A549 (cell line): Measurements from ENCODE around the gene DSCAM. TPM values are rescaled to one million over a fixed set of nuclear protein-coding genes. Genes with fewer than 3 reads are reported as not detected.

ENCODE experiments used
- ATAC-seq, 2 experiments: fragments of 200-7000 bp in 1 of 2; fragments of >200 bp in 1 of 2; cut with Nextera tagmentation in 1 of 2; cut with Tn5 transposase in 1 of 2; 3 replicates each; pipeline versions ENCODE4 v1.8.0 to v1.9.1; 2018 to 2020; ENCODE audit warnings: mild to moderate bottlenecking in 1 of 2, moderate library complexity in 1 of 2
- CTCF ChIA-PET: fragments of 300-600 bp; sonication (Branson Sonifier 250); formaldehyde crosslinking; extraction: SDS; loops from one replicate; lab custom pipeline; 2021; ENCODE audit warnings: antibody characterized with exemption, inconsistent platforms; lab: Yijun Ruan, JAX
- POLR2A ChIA-PET: fragments of 350-600 bp; formaldehyde crosslinking; extraction: SDS; loops from one replicate; lab custom pipeline; 2021; ENCODE audit warnings: antibody characterized with exemption, inconsistent platforms; lab: Yijun Ruan, JAX
- DNase-seq, 2 experiments: peaks; one replicate each; pipeline versions ENCODE4 v3.0.0 to v3.0.0-alpha.2; 2011 to 2016; ENCODE audit warnings: low read depth in 1 of 2, low spot score in 1 of 2
- FAIRE-seq: peaks from 2 replicates; lab custom pipeline; 2011; peaks lifted over from hg19 to GRCh38; lab: Jason Lieb, UNC
- H3K27ac ChIP-seq, 2 experiments: fragments of >200 bp; sonication (Bioruptor Twin); formaldehyde crosslinking; 3 replicates each; pipeline ENCODE4 v1.5.1; 2016 to 2017
- H3K4me1 ChIP-seq: fragments of >200 bp; sonication (Bioruptor Twin); formaldehyde crosslinking; 3 replicates; pipeline ENCODE4 v1.6.1; 2016
- H3K4me2 ChIP-seq: fragments of >200 bp; sonication (Bioruptor Twin); formaldehyde crosslinking; 3 replicates; pipeline ENCODE4 v1.6.1; 2016
- H3K4me3 ChIP-seq: fragments of >200 bp; sonication (Bioruptor Twin); formaldehyde crosslinking; 3 replicates; pipeline ENCODE4 v1.5.1; 2016
- H3K9me3 ChIP-seq: fragments of >200 bp; sonication (Bioruptor Twin); formaldehyde crosslinking; 3 replicates; pipeline ENCODE4 v1.6.1; 2016
- BCL3 ChIP-seq: fragments of >200 bp; sonication (Bioruptor Twin); formaldehyde crosslinking; IDR thresholded peaks from 3 replicates; pipeline ENCODE4 v1.6.1; 2016
- CBX2 ChIP-seq: fragments of 200-600 bp; sonication (generic); IDR thresholded peaks from 2 replicates; pipeline ENCODE4 v1.6.1; 2016; ENCODE audit warnings: low read depth, mild to moderate bottlenecking, borderline replicate concordance
- CBX8 ChIP-seq: fragments of 200-600 bp; sonication (generic); IDR thresholded peaks from 2 replicates; pipeline ENCODE4 v1.6.1; 2016
- CEBPB ChIP-seq, 2 experiments: fragments of >200 bp in 1 of 2; sonication (Bioruptor Twin) in 1 of 2; formaldehyde crosslinking in 1 of 2; IDR thresholded peaks; 2 replicates each; pipeline ENCODE4 v1.6.1; 2012 to 2016
- CTCF ChIP-seq: fragments of >200 bp; sonication (Bioruptor Twin); formaldehyde crosslinking; IDR thresholded peaks from 3 replicates; pipeline ENCODE4 v1.5.1; 2016
- EHF ChIP-seq: fragments of 250-450 bp; sonication (Bioruptor Pico); IDR thresholded peaks from 2 replicates; pipeline ENCODE4 v1.5.0; 2020; ENCODE audit warnings: mild to moderate bottlenecking
- EHMT2 ChIP-seq: fragments of 200-600 bp; sonication (generic); IDR thresholded peaks from 2 replicates; pipeline ENCODE4 v1.6.1; 2016; ENCODE audit warnings: antibody characterized with exemption, low read depth, mild to moderate bottlenecking, moderate library complexity
- ESRRA ChIP-seq: fragments of 150-350 bp; IDR thresholded peaks from 2 replicates; pipeline ENCODE4 v1.6.1; 2014; ENCODE audit warnings: mild to moderate bottlenecking, low read length, borderline replicate concordance
- FOSB ChIP-seq: fragments of 250-450 bp; sonication (Bioruptor Pico); IDR thresholded peaks from 2 replicates; pipeline ENCODE4 v1.5.0; 2020; ENCODE audit warnings: mild to moderate bottlenecking, moderate library complexity
- FOXS1 ChIP-seq: fragments of 250-450 bp; sonication (Bioruptor Pico); IDR thresholded peaks from 2 replicates; pipeline ENCODE4 v1.5.0; 2020; ENCODE audit warnings: mild to moderate bottlenecking, moderate library complexity
- GATA3 ChIP-seq: IDR thresholded peaks from 2 replicates; pipeline ENCODE4 v1.6.1; 2012; ENCODE audit warnings: borderline replicate concordance
- HDAC2 ChIP-seq: fragments of 200-600 bp; sonication (generic); IDR thresholded peaks from 2 replicates; pipeline ENCODE4 v1.6.1; 2016
- HMGXB4 ChIP-seq: fragments of 250-450 bp; sonication (Bioruptor Pico); IDR thresholded peaks from 2 replicates; pipeline ENCODE4 v1.5.0; 2021; ENCODE audit warnings: mild to moderate bottlenecking, moderate library complexity, borderline replicate concordance
- HOXA7 ChIP-seq: fragments of 250-450 bp; sonication (Bioruptor Pico); IDR thresholded peaks from 2 replicates; pipeline ENCODE4 v1.5.0; 2020; ENCODE audit warnings: mild to moderate bottlenecking, moderate library complexity
- HOXB13 ChIP-seq: fragments of 250-450 bp; sonication (Bioruptor Pico); IDR thresholded peaks from 2 replicates; pipeline ENCODE4 v1.5.0; 2020; ENCODE audit warnings: low read depth, mild to moderate bottlenecking, moderate library complexity
- HOXB5 ChIP-seq: fragments of 250-450 bp; sonication (Bioruptor Pico); IDR thresholded peaks from 2 replicates; pipeline ENCODE4 v1.5.0; 2020; ENCODE audit warnings: mild to moderate bottlenecking, moderate library complexity
- JUN ChIP-seq, 2 experiments: fragments of >200 bp; sonication (Bioruptor Twin); formaldehyde crosslinking; IDR thresholded peaks; 2 replicates in 1 of 2; 3 replicates in 1 of 2; pipeline ENCODE4 v1.6.1; 2016 to 2017
- KDM1A ChIP-seq: fragments of 200-600 bp; sonication (generic); IDR thresholded peaks from 2 replicates; pipeline ENCODE4 v1.6.1; 2016; ENCODE audit warnings: low read depth, mild to moderate bottlenecking
- MAFK ChIP-seq: fragments of 450-650 bp; IDR thresholded peaks from 2 replicates; pipeline ENCODE4 v1.6.1; 2014; ENCODE audit not compliant: partially characterized antibody
- MAX ChIP-seq: IDR thresholded peaks from 2 replicates; pipeline ENCODE4 v1.6.1; 2012
- NPAS2 ChIP-seq: fragments of 250-450 bp; sonication (Bioruptor Pico); IDR thresholded peaks from 2 replicates; pipeline ENCODE4 v1.8.0; 2022; ENCODE audit warnings: mild to moderate bottlenecking, moderate library complexity, borderline replicate concordance
- NR3C1 ChIP-seq: fragments of >200 bp; sonication (Bioruptor Twin); formaldehyde crosslinking; IDR thresholded peaks from 3 replicates; pipeline ENCODE4 v1.6.1; 2017
- RARB ChIP-seq: fragments of 250-450 bp; sonication (Bioruptor Pico); IDR thresholded peaks from 2 replicates; pipeline ENCODE4 v1.8.0; 2021; ENCODE audit warnings: mild to moderate bottlenecking, moderate library complexity
- RNF2 ChIP-seq: fragments of 200-600 bp; sonication (generic); IDR thresholded peaks from 2 replicates; pipeline ENCODE4 v1.6.1; 2016; ENCODE audit warnings: low read depth, mild to moderate bottlenecking, antibody characterized with exemption, moderate library complexity, borderline replicate concordance
- ZFP36 ChIP-seq: fragments of 450-650 bp; IDR thresholded peaks from 2 replicates; pipeline ENCODE4 v1.6.1; 2014; ENCODE audit warnings: borderline replicate concordance; ENCODE audit not compliant: partially characterized antibody
- ZSCAN20 ChIP-seq: fragments of 250-450 bp; sonication (Bioruptor Pico); IDR thresholded peaks from 2 replicates; pipeline ENCODE4 v1.8.0; 2022; ENCODE audit warnings: mild to moderate bottlenecking, moderate library complexity
- WGBS: methylation state at CpG from one replicate; pipeline ENCODE4 v1.1.6; 2017; ENCODE audit errors: missing lambda C conversion rate; 5-methylcytosine and 5-hydroxymethylcytosine counted together
- polyA plus RNA-seq, 4 experiments: library from polyadenylated mRNA; depleted of rRNA in 3 of 4; stranded (reverse); fragments of >200 nt; fragmentation: RNase III in 1 of 4; extraction: RNeasy Plus Mini Kit Qiagen cat#74134 plus additional on column Dnase treatment in 1 of 4; gene quantifications; 2 replicates in 3 of 4; 3 replicates in 1 of 4; pipeline ENCODE4 v1.2.3, GENCODE V29; 2011 to 2017

Gene DSCAM
- polyA plus RNA-seq, 2 of the 4 experiments (the other 2 are of a cell fraction): not detected

- no peak for ATAC-seq
- WGBS: 4% methylated on average over 1 of the region's 1 CpG
- FAIRE-seq: no peak
- no peaks in the 10 kb centered on the region for H3K9me3 ChIP-seq
- H3K4me3 ChIP-seq: no peak overlapping the region
- DNase-seq: no peak
- H3K4me2 ChIP-seq: no peak overlapping the region
- no peak overlapping the region for H3K27ac ChIP-seq
- CTCF ChIA-PET: no interaction called here
- POLR2A ChIA-PET: no interaction called here
- TF ChIP-seq NPAS2 (CRISPR knock-in tag): no peak
- no peak for TF ChIP-seq MAX
- TF ChIP-seq NR3C1: no peak
- TF ChIP-seq CBX8: no peak
- TF ChIP-seq MAFK: no peak
- TF ChIP-seq BCL3: no peak
- TF ChIP-seq JUN (IDR thresholded peaks at IDR 0.05): no peak
- TF ChIP-seq RNF2: no peak
- TF ChIP-seq HOXB5: no peak
- TF ChIP-seq HDAC2: no peak
- TF ChIP-seq GATA3: no peak
- no peak for TF ChIP-seq FOSB
- TF ChIP-seq HOXB13 (CRISPR knock-in tag): no peak
- no peak for TF ChIP-seq EHMT2
- TF ChIP-seq FOXS1 (CRISPR knock-in tag): no peak
- no peak for TF ChIP-seq CTCF
- no peak for TF ChIP-seq CBX2
- no peak for TF ChIP-seq HMGXB4 (CRISPR knock-in tag)
- no peak for TF ChIP-seq CEBPB (IDR thresholded peaks at IDR 0.05)
- H3K4me1 ChIP-seq: no peaks in the 10 kb centered on the region
These were observed 835.6 kb downstream of the DSCAM start for GRCh38 chr21:40011371-40011770.

GRCh38 chr21:40002978-40003377, 844.0 kb downstream of the DSCAM start:
- Histone ChIP-seq H3K9me3 (no peaks in the 10 kb centered on the region), H3K27ac (no peak overlapping the region), H3K4me2 (no peak overlapping the region), H3K4me1 (no peaks in the 10 kb centered on the region), H3K4me3 (no peak overlapping the region)
- WGBS: 0% methylated on average over 1 of the region's 1 CpG
- ChIA-PET POLR2A (no interaction called here), CTCF (interaction anchor here (1.0 kb wide), 1 partner anchor 12 kb away, joined by 3 read pairs; no protein-coding TSS in a partner anchor)
- TF ChIP-seq ZFP36 (no peak), ESRRA (no peak), CBX8 (no peak), GATA3 (no peak), RARB (CRISPR knock-in tag) (no peak), EHF (CRISPR knock-in tag) (no peak), ZSCAN20 (CRISPR knock-in tag) (no peak), KDM1A (no peak), HOXA7 (CRISPR knock-in tag) (no peak)
- no peak for DNase-seq
- FAIRE-seq: no peak
- ATAC-seq: no peak
